CD4-positive, alpha-beta T cell treated with Interleukin-21 for 1 hour (primary cell): ENCODE measurements around the gene MVB12B.

Experiments used
- DNase-seq: peaks from one replicate; pipeline ENCODE4 v3.0.0-alpha.2; 2020

MVB12B gene

GRCh38 chr9:126435626-126436025, 109.0 kb downstream of the MVB12B start:
- DNase-seq: no peak

- no peak for DNase-seq
These were observed 110.1 kb downstream of the MVB12B start for GRCh38 chr9:126436545-126437267.

GRCh38 chr9:126437268-126437666, 110.6 kb downstream of the MVB12B start:
- DNase-seq: no peak

- no peak for DNase-seq
These were observed 111.1 kb downstream of the MVB12B start for GRCh38 chr9:126437701-126438100.

GRCh38 chr9:126438741-126439401, 112.2 kb downstream of the MVB12B start:
- DNase-seq: no peak

- no peak for DNase-seq
These were observed 112.8 kb downstream of the MVB12B start for GRCh38 chr9:126439402-126439765.

- no peak for DNase-seq
These were observed 113.4 kb downstream of the MVB12B start for GRCh38 chr9:126439883-126440653.

GRCh38 chr9:126440940-126441339, 114.3 kb downstream of the MVB12B start:
- DNase-seq: no peak

GRCh38 chr9:126442636-126443035, 116.0 kb downstream of the MVB12B start:
- DNase-seq: no peak

- no peak for DNase-seq
These were observed 116.5 kb downstream of the MVB12B start for GRCh38 chr9:126443144-126443543.

- no peak for DNase-seq
These were observed 121.5 kb downstream of the MVB12B start for GRCh38 chr9:126448136-126448535.

- DNase-seq: no peak
These were observed 122.4 kb downstream of the MVB12B start for GRCh38 chr9:126448865-126449577.

- no peak for DNase-seq
These were observed 123.4 kb downstream of the MVB12B start for GRCh38 chr9:126449725-126450667.

GRCh38 chr9:126450668-126451205, 124.1 kb downstream of the MVB12B start:
- no peak for DNase-seq

- DNase-seq: no peak
These were observed 124.8 kb downstream of the MVB12B start for GRCh38 chr9:126451316-126451885.

- no peak for DNase-seq
These were observed 125.5 kb downstream of the MVB12B start for GRCh38 chr9:126452106-126452505.

- DNase-seq: no peak
These were observed 126.7 kb downstream of the MVB12B start for GRCh38 chr9:126453156-126453963.

GRCh38 chr9:126454215-126454614, 127.6 kb downstream of the MVB12B start:
- no peak for DNase-seq

GRCh38 chr9:126454795-126455194, 128.2 kb downstream of the MVB12B start:
- DNase-seq: no peak

- no peak for DNase-seq
These were observed 130.0 kb downstream of the MVB12B start for GRCh38 chr9:126456441-126457174.
